ENCODE results near the gene PDE8A.

Gene PDE8A

GRCh38 chr15:84981711-84982300 is at the start of gene PDE8A:
TSS of gene PDE8A (plus strand) at chr15:84981856. CDS start at chr15:84982163, 307 bp downstream.
- DNase-seq (ENCODE audit: low read depth in 2 of 2) = peak in 1 of 2 donors; percentile 18

- DNase-seq (ENCODE audit: low read depth in 2 of 2) = no peak
Measured at GRCh38 chr15:84934942-84935729, 46.5 kb upstream of the PDE8A start.

DNA sequence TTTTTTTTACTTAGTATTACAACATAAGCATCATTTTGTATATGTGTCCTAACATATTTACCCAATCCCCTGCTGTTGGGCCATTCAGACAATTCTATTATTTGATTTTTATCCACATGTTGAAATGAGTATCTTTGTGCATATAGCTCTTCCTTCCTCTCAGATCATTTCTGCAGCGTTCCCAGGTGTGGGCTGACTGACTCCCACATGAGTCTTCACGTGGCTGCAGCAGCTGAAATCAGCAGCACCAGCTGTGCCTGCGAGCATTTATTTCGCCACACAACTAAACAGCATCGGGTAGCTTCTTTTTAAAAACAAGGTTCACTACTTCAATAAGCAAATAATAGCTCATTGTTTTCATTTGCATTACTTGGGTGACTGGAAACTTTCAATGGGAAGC is 44.5 kb upstream of the PDE8A start:
- DNase-seq (ENCODE audit: low read depth in 2 of 2) = no peak

- DNase-seq (ENCODE audit: low read depth in 2 of 2) = no peak
Measured at GRCh38 chr15:84938726-84939125, 42.9 kb upstream of the PDE8A start.

DNA sequence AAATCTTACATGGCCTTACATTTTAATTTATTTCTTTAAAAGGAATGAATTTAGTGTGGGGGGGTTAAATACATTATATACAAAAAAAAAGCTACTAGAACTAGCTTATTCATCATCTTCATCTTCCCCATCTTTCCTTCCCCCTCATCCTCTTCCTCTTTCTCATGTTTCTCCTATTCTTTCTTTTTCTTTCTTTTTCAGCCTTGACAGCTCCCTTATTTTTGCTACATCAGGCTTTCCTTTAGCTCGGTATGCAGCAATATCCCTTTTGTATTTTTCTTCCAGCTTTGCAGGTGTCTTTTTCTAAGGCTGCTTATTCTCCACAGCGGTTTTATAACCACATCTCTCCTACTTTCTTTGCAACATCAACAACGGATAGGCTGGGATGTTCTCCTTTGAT is 41.3 kb upstream of the PDE8A start:
- no peak for DNase-seq (ENCODE audit: low read depth in 2 of 2)

GRCh38 chr15:84942456-84942855 is 39.2 kb upstream of the PDE8A start:
- DNase-seq (ENCODE audit: low read depth in 2 of 2) = no peak

DNA sequence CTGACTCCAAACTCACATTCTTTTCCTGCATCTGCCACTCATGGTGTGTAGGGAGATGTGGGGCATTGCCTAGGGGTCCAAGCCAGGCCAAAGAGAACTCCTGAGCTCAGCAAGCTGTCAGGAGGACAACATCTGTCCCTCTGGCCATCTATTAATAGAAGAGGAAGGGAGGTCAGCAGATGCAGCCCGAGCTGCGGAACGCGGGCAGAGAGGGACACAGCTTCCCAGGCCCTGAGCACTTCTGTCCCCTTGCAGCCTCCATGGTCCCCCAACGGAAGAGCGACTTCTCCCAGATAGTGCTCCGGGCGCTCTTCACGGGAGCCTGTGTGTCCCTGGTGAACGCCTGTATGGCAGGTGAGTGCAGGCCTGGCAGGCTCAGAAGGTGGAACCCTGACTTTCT is 37.3 kb upstream of the PDE8A start:
- no peak for DNase-seq (ENCODE audit: low read depth in 2 of 2)

DNA sequence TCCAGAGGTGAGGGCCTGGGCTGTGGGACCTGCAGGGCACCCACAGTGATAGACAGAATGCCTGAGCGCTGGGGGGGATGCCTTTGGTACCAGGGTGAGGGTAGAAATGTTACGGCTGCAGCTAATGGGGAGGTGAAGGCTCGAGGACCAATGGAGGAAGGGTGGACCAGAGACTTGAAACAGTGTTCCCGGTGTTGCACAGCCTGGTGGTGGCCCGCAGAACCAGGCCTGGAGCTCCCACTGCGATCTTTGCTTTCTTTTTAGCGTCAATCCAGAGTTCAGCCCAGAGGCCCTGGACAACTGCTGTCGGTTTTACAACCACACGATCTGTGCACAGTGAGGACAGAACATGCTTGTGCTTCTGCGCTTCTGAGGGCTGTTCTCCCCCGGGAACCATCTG is 36.8 kb upstream of the PDE8A start:
- DNase-seq (ENCODE audit: low read depth in 2 of 2) = no peak

GRCh38 chr15:84946772-84947489 is 34.7 kb upstream of the PDE8A start:
- no peak for DNase-seq (ENCODE audit: low read depth in 2 of 2)

DNA sequence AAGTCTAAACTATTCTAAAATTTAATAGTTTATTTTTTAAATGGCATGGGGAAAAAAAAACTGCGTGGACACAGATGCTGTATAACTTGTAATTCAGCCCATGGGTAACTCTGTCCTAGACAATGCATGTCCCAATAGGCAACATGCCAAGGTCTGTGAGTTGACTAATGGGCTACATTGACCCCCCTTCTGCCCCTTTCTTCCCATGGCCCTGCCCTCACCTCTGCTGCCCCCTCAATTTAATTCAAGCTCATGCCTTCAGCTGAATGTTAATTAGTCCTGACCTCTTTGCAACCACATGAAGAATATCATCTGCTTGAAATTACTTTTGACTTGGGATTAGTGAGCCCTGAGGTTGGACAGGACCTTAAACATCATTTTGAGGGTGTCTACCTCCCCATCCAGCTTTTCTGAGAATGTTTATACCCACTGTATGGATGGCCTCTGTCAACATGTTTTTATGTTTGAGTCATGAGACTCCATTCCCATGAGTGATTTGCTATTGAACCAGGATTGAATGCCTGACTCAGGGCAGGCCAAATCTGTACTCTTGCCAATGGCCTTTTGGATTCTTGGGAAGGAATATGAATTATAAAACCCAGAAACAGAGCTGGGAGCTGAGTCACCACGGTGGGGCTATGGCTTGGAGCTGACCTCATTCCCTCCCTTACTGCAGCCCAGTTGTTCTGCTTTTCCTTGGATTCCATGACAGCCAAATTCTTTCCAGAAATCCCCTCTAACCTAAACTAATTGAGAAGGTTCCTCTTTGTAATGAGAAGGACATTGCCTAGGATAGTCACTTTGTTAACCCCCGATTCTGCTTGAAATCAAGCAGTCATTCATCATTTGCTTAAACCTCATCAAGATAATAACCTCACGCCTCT is 33.5 kb upstream of the PDE8A start:
- no peak for DNase-seq (ENCODE audit: low read depth in 2 of 2)

- DNase-seq (ENCODE audit: low read depth in 2 of 2) = no peak
Measured at GRCh38 chr15:84949043-84949442, 32.6 kb upstream of the PDE8A start.

- DNase-seq (ENCODE audit: low read depth in 2 of 2) = no peak
Measured at GRCh38 chr15:84949845-84950569, 31.6 kb upstream of the PDE8A start.

DNA sequence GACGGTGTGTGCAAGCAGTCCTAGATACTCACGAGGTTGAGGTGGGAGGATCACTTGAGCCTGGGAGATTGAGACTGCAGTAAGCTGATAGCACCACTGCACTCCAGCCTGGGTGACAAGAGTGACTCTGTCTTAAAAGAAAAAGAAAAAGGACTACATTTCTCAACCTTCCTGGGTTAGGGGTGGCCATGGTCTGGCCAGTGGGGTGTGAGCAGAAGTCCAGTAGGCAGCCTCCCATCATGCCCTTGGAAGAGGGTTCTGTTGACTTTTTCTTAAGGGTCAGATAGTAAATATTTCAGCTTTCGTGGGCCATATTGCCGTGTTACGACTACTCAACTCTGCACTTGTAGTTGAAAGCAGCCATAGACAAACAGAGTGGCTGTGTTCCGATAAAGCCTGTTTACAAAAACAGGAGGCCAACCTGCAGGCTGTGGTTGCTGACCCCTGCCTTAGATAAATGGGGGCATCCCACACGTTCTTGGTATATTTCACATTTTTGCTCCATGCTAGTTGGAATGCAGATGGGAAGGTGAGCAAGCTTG is 31.0 kb upstream of the PDE8A start:
- no peak for DNase-seq (ENCODE audit: low read depth in 2 of 2)

DNA sequence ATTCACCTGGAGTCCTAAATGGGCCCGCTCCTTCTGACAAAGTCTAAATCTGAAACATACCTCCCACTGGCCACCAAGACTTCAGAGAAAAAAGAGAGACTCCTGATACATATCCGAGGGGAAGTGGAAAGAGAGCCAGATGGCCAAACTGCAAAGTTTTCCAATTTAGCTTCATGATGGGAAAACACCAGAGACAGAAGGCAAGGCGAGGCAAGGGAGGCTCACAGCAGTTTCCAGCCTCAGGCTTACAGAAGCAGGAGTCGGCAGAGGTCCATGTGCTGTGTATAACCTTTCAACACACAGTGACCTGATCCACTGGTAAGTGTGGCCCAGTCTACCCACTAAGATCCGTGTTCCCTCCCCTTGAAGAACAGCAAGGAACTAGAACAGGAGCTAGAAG is 29.9 kb upstream of the PDE8A start:
- DNase-seq (ENCODE audit: low read depth in 2 of 2) = no peak

DNA sequence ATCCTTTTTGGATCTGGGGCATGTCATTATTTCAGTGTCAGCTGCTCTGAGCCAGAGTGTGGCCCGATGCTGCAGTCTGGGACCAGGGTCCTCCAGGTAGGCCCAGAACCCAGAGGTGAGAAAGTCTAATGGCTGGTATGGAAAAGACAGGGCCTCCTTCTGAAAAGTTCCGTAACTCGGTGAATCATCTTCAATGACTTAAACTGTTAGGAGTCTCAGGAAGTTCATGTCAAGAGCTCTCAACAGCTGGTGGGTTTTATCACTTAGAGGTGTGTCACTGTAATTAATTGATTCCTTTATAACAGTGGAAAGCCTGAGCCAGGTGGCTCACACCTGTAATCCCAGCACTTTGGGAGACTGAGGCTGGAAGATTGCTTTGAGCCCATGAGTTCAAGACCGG is 28.5 kb upstream of the PDE8A start:
- no peak for DNase-seq (ENCODE audit: low read depth in 2 of 2)

DNA sequence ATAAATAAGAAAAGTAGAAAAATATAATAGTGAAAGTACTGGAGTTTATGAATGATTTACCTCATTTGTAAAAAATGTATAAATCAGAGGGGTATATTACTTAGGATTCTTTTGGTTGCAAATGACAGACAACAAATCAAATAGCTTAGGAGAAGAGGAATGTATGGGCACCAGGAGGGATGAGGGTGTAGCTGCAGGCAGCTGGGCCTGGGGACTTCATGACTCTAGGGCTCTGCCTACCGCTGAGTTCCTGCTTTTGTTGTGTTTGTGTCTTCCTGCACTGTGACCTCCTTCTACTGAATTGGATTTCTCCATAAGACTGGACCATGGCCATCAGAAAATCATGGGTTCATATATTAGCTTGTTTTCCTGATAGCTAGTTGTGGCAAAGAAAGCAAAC is 27.9 kb upstream of the PDE8A start:
- no peak for DNase-seq (ENCODE audit: low read depth in 2 of 2)

DNA sequence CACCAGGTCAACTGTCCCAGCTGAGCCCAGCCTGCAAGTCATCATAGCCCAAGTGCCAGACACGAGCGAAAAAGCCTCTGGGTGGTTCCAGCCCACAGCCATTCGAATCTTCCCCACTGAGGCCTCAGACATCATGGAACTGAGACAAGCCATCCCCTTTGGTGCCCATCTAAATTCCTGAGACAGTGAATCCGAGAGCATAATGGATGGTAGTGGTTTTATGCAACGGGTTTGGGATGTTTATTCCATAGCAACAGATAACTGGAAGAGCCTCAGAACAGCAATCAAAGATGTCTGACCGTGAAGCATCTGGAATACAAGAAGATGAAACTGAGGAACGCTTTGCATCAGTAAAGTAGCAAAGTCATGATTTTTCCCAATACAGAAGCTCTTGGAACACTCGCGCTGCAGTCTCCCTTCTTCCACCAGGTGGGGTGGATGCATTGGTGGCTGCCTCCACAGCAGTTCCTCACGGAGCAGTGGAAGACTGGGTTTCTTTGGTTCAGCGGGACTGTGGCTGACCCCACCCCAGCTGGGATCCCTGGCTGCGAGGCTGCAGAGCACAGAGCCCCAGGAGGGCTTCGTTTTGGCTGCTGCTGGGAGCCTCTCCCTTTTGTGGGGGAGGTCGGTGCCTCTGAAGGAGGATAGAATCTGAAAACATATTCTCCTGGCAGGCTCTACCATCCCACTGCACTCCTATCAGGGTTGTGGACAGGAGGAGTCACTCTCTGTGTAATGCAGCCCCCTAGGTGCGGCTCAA is 26.4 kb upstream of the PDE8A start:
- no peak for DNase-seq (ENCODE audit: low read depth in 2 of 2)

GRCh38 chr15:84956199-84956598 is 25.5 kb upstream of the PDE8A start:
- no peak for DNase-seq (ENCODE audit: low read depth in 2 of 2)

GRCh38 chr15:84960391-84961113 is 21.1 kb upstream of the PDE8A start:
- DNase-seq (ENCODE audit: low read depth in 2 of 2) = no peak

DNA sequence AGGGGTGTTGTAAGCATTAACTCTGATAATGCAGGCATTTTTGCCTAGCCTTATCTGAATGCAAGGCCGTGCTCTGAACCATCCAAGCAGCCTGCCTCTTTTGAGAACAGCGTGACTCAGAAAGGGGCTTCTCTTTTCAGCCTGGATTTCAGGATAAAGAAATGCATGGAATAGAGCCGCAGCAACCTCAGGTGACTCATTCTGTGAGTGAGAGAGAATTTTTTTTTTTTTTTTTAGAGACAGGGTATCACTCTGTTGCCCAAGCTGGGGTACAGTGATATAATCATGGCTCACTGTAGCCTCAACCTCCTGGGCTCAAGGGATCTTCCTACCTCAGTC is 20.6 kb upstream of the PDE8A start:
- no peak for DNase-seq (ENCODE audit: low read depth in 2 of 2)

Data from stimulated activated CD4-positive, alpha-beta T cell treated with anti-CD3 and anti-CD28 coated beads, Interleukin-1b, Interleukin-23, amount 100 ng/mL, for 1 hour (primary cell).